GM12873 (cell line): ENCODE measurements around the gene PXDN.

Experiments
- TF ChIP-seq, protein P1 (sequence below): IDR thresholded peaks from 2 replicates; pipeline ENCODE4 v1.5.1; 2012; ENCODE audit warnings: low read depth, mild to moderate bottlenecking, moderate library complexity, low read length, control low read depth; ENCODE audit not compliant: insufficient read depth; ENCODE audit errors: missing control alignments

Gene PXDN

GRCh38 chr2:1584051-1584531 is 160.2 kb downstream of the PXDN start:
- TF ChIP-seq, protein P1, sequence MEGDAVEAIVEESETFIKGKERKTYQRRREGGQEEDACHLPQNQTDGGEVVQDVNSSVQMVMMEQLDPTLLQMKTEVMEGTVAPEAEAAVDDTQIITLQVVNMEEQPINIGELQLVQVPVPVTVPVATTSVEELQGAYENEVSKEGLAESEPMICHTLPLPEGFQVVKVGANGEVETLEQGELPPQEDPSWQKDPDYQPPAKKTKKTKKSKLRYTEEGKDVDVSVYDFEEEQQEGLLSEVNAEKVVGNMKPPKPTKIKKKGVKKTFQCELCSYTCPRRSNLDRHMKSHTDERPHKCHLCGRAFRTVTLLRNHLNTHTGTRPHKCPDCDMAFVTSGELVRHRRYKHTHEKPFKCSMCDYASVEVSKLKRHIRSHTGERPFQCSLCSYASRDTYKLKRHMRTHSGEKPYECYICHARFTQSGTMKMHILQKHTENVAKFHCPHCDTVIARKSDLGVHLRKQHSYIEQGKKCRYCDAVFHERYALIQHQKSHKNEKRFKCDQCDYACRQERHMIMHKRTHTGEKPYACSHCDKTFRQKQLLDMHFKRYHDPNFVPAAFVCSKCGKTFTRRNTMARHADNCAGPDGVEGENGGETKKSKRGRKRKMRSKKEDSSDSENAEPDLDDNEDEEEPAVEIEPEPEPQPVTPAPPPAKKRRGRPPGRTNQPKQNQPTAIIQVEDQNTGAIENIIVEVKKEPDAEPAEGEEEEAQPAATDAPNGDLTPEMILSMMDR, result no peak

DNA sequence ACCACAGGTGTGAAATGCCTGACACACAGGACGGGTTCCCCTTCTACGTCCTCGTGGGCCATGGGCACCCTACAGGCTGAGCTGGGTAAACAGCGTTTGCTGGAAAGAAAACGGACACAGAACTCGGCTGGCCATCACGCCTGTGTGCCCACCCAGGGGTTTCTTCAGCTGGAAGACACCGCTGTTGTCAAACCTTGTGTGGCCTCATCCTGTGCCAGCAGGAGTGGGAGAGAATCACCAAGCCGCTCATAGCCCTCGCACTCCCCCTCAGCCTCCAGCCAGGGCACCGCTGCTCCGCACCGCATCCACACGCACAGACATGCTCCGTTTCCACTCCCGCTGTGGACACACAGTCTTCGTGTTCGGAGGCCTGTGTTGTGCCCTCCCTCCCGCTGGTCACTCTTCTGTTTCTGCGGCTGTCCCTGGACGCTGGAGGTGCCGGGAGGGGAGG is 161.4 kb downstream of the PXDN start:
- TF ChIP-seq, protein P1, result no peak

GRCh38 chr2:1581965-1582625 is 162.2 kb downstream of the PXDN start:
- TF ChIP-seq, protein P1, result no peak
